AG20443 (cell line): ENCODE data around the gene BEST4.
"Not testable (repeated sequence)": the region's sequence is repeated elsewhere in the genome, so short reads cannot be mapped to it uniquely, and the experiment has no call there.

Experiments used
- DNase-seq: peaks from one replicate; pipeline ENCODE4 v3.0.0; 2012; ENCODE audit warnings: low spot score, mixed read lengths

BEST4 gene

DNA sequence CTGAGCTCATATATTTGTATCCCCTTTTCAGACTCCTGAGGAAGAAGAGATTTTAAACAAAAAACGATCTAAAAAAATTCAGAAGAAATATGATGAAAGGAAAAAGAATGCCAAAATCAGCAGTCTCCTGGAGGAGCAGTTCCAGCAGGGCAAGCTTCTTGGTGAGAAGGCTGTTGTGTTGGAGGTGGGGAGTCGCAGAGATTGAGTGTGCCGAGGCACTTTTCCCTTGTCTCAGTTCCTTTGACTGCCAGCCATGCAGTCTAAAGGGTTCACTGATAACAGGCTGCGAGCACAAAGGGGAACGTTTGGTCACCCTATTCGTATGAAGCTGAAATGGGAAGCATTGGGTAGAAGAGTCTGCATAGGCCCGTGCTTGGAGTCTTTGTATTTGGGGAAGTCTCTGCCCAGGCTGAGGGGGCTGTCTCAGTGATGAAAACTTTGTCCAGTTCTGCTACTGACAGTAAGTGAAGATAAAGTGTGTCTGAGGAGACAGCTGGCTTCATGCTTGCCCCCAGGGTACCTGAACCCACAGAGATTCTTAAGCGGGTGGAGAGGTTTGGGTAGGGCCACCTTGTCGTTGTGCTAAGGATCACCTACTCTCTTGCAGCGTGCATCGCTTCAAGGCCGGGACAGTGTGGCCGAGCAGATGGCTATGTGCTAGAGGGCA is 9.9 kb downstream of the BEST4 start:
- no peak for DNase-seq

DNA sequence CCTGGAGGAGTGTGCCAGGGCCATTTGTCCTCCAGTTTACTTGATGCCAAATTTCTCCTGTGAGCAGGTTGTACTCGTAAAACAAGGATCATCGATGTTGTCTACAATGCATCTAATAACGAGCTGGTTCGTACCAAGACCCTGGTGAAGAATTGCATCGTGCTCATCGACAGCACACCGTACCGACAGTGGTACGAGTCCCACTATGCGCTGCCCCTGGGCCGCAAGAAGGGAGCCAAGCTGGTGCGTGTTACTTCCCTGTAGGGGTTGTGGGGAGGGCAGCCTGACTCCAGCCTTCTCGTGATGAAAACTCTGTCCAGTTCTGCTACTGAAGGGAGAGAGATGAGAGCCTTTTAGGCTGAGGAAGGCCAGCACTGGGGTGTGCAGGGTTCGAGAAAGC is 10.4 kb downstream of the BEST4 start:
- DNase-seq, result no peak

DNA sequence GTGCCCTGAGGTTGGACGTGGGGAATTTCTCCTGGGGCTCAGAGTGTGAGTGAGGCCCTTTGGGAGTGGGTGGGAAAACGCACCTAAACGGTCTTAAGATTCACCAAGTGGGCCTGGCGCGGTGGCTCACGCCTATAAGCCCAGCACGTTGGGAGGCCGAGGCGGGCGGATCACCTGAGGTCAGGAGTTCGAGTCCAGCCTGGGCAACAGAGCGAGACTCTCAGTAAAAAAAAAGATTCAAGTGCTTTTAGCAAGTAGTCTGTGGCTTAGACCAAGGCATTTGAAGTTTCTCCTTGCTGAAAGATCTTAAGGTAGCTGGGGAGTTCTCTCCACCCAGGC is 11.3 kb downstream of the BEST4 start:
- no peak for DNase-seq

DNA sequence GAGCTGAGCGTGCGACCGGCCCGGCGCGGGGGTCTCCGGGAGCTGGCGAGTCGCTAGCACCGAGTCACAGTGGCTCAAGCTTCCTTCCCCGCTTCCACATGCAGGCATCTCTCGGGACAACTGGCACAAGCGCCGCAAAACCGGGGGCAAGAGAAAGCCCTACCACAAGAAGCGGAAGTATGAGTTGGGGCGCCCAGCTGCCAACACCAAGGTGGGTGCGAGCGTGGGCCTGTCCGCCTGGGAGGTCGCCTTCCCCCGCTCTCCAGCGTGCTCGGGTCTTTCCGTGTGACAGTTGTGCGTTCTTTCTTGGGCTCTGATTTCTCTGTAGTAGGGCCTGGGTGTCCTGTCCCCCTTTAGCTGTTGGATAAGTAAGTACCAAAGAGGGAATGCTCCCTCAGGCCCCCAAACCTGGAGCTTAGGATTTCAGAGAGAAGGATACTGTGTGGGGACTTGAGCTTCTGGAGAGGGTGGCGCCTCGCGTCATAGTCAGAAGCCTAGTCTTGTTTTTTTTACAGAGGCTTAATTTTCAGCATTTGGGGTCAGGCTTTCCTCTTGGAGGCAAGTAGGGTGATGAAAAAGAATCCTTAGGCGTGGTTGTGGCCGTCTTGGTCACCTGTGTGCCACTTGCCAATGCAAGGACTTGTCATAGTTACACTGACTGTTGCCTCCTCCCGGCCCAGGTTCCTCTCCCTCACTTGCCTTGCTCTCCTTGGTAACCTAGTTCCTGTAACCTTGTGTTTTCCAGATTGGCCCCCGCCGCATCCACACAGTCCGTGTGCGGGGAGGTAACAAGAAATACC is 11.8 kb downstream of the BEST4 start:
- DNase-seq, result peak; percentile 20

DNA sequence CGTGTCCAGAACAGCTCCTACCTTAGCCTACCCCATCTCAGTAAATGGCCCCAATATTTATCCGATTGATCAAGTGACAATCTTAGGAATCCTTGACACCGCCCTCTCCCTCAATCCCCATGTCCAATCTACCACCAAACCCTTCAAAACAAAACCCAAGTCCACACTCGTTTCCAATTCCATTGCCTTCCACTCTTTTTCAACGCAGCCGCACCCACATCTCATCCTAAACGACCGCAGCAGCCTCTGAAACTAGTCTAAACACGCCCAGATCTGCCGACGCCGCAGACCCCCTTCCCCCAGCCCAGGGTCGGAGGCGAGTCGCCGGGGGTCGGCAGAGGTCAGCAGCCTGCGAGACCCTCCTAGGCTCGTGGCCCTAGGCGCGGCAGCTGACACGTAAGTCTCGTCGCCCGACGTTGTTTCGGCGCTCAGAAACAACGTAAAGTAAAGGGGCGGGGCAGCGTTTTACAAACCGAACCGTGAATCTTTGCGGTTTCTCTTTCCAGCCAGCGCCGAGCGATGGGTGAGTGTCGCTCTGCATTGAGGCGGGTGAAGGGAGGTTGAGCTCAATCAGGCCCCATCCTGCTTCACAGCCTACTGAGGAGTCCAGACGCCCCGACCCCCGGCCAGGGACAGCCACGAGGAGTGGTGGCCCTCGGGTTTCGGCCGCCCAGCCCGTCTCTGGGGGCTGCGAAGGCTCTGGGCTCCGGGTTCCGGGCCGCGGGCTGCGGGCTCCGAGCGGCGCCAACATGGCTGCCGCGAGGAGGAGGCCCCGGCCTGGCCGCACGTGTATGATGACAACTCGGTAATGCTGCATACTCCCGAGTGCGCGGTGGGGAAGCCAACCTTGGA is 12.7 kb downstream of the BEST4 start, which contains the start of gene RPS8:
TSS of gene RPS8 (plus strand) at position 463 of the 852 bp plus-strand sequence. CDS start at position 520, 57 bp downstream.
- peak; percentile 91 for DNase-seq

DNA sequence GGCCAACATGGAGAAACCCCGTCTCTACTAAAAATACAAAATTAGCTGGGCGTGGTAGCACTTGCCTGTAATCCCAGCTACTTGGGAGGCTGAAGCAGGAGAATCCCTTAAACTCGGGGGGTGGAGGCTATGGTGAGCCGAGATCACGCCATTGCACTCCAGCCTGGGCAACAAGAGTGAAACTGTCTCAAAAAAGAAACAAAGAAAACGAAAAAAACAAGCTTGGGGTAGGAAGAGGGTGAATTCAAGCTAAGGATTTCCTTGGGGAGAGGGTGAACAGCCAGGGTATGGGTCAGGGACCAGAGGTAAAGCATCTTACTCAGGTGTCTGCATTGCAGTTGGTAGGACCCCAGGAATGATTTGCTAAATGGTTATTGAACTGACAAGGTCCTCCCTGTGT is 21.5 kb downstream of the BEST4 start:
- DNase-seq, result not testable (repeated sequence)

DNA sequence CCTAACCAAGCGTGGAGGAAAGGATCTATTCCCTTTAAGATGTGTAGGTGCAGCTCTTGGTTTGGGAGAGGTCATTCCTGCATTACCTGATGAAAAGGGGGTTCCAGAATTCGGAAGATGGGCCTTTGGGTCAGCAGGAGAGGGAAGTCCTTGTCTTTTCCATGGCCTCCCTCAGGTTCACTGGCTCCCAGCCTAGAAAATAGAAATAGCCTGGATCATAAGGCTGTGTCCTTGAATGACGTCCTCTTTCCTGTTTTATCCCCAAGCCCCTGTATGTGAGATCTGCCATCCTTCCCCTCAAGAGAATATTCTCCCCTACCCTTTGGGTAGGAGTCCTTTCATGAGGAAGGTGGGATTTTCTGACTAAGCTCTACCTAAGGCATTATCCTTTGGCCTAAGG is 27.1 kb downstream of the BEST4 start:
- DNase-seq, result no peak

DNA sequence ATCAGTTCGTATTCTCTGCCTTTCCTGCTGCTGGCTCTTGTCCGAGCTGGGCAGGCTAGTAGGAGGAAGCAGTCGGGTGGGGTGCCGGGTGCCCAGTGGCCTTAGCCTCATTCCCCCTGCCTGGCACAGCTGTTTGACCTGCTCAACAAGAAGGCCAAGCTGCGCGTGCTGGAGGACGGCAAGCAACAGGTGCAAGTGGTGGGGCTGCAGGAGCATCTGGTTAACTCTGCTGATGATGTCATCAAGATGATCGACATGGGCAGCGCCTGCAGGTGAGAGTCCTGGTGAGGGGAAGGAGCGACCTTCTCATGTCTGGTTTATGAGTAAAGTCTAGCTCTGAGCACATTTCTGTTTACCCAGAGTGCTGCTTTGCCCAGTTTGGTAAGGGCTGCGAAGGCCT is 28.9 kb downstream of the BEST4 start:
- no peak for DNase-seq

DNA sequence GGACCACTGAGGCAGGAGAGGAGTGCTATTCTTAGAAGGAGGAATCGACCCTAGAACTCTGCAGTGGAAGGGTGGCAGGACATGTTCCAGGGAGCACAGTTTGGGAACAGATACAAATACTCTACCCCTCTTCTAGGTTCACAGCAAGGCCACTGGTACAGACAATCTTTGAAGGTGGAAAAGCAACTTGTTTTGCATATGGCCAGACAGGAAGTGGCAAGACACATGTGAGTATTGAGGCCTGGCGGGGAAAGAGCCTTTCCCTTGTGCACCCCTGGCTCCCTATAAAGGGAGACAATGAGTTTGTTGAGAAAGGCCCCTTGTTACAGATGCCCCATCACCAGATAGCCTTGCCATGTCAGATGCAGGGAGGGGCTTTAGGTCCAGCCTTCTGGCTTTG is 30.6 kb downstream of the BEST4 start:
- DNase-seq, result no peak

DNA sequence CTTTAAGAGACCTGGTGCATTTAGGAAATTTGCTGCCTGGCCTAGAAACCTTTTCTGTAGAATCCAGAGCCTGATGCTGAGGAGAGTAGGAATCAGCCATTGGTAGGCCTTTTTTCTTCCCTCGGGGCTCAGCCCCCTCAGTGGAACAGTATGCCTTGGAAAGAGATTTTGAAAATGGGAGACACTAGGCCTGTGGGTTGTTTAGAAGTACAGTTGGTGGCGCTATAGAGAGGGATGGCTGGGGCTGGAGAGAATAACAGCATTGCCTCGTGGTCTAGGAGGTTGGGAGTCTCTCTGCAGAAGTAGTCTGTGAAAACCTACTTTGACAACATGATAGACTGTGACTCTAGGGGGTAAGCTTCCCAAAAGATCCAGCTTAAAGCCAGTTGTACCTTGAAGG is 40.1 kb downstream of the BEST4 start:
- no peak for DNase-seq

DNA sequence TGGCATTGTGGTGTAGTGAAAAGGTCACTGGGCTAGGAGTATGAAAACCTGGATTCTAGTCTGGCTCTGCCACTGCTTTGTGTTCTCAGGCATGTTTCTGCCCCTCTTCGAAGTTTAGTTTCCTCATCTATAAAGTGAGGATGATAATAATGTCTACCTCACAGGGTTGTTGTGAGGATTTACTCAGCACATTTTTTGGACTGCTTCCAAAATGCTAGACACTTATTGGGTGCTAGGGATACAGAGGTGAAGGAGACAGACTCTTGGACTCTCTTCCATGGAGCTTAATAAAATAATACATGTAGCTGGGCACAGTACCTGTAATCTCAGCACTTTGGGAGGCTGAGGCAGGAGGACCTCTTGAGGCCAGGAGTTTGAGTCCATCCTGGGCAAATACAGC is 44.8 kb downstream of the BEST4 start:
- DNase-seq, result no peak

DNA sequence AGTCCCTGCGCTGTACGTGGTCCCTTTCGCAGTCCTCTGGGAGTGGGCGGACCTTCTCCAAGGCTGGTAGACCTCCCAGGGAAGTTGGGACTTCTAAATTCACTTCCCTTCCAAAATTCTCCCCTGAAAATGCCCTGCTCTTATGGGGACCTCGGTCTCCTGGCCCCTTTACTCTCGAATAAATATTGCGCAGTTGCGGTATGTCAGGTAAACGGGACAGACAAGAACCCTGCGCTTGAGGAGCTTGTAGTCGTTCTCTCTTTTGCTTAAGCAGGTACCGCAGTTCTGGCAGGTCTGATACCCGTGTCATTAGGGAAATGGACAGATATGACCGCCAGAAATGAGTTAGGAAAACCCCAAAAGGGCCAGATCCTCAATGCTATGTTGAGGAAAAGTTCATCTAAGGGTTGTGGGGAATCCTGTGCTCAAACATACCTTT is 47.8 kb downstream of the BEST4 start:
- no peak for DNase-seq

DNA sequence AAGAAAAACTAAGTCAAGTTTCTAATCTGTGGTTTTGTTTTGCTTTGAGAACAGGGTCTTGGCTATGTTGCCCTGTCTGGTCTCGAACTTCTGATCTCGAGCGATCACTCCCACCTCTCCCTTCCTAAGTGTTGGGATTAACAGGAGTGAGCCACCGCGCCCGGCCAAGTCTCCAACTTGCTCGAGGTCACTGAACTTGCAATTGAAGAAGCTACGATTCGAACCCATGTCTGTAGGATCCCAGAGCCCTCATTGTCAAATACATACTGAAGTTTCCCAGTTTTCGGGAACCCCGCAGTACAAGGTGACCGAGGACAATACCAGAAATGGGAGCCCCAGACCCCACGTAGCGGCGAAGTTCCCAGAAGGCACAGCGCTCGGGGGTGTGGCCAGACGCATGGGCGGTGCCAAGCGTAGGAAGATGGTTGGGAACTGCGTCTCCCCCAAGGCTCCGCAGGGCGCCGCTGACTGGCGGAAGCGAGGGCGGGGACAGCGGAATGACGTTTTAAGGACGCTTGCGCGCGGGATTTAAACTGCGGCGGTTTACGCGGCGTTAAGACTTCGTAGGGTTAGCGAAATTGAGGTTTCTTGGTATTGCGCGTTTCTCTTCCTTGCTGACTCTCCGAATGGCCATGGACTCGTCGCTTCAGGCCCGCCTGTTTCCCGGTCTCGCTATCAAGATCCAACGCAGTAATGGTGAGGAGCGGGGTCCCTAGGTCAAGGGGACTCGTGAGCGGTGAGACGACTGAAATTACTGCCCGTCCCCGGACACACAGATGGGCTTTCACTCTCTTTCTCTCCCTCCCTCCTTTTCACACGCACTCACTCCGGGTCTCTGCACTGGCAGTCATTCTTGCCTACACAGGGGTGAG is 48.4 kb downstream of the BEST4 start, which contains the start of gene KIF2C:
TSS of gene KIF2C (plus strand) at position 531 of the 872 bp plus-strand sequence. CDS start at position 627, 96 bp downstream.
- peak; percentile 99 for DNase-seq

DNA sequence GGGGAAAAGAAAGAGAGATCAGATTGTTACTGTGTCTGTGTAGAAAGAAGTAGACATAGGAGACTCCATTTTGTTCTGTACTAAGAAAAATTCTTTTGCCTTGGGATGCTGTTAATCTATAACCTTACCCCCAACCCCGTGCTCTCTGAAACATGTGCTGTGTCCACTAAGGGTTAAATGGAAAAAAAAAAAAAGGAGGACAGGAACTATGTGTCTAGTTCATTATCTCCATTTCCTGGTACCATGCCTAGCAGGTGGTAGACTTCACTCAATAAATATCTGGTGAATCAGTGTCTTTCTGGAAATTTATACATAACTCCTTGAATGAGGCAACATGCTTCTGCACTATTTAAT is 49.0 kb downstream of the BEST4 start:
- not testable (repeated sequence) for DNase-seq

DNA sequence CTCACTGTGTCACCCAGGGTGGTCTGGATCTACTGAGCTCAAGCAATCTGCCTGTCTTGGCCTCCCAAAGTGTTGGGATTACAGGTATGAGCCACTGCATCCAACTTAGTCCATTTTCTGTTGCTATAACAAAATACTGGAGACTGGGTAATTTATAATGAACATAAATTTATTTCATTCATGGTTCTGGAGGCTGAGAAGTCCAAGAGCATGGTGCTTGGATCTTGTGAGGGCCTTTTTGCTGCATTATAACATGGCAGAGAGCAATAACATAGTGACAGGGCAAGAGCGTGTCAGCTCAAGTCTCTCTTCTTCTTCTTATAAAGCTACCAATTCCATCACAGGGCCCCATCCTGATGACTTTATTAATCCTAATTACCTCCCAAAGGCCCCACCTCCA is 52.0 kb downstream of the BEST4 start:
- no peak for DNase-seq

DNA sequence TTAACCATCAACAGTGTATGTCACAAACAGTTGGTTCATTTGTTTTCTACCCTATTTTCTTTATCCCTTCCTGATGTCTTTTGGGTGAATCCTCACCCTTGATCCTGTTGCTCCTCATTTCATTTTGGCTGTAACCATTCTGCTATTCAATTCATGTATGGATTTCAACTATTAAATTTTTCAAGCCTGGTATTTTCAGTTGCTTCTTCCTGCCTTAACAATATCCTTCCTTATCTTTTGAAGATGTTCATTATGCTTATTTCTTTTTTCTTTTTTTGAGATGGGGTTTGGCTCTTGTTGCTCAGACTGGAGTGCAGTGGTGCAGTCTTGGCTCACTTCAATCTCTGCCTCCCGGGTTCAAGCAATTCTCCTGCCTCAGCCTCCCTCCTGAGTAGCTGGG is 54.2 kb downstream of the BEST4 start:
- DNase-seq, result no peak
